ENCODE results near the gene NTM.

The NTM gene

GRCh38 chr11:131522851-131523250 lies 152.4 kb downstream of the NTM start:
- Histone ChIP-seq H3K27me3 (ENCODE audit: insufficient read depth, low read length, poor library complexity, severe bottlenecking) (no peaks in the 10 kb centered on the region), H4K20me1 (ENCODE audit: insufficient read depth, low read length, poor library complexity, severe bottlenecking) (no peaks in the 10 kb centered on the region), H2AFZ (ENCODE audit: low read length) (no peak overlapping the region), H3K4me1 (ENCODE audit: insufficient read depth, low read length, poor library complexity, severe bottlenecking) (no peaks in the 10 kb centered on the region), H3K36me3 (ENCODE audit: insufficient read depth, low read length) (no peaks in the 10 kb centered on the region), H3K9me3 (ENCODE audit: insufficient read depth, low read depth, low read length) (no peaks in the 10 kb centered on the region), H3K4me3 (ENCODE audit: low read length, poor library complexity, severe bottlenecking) (no peak overlapping the region), H3K79me2 (ENCODE audit: insufficient read depth, low read length) (no peaks in the 10 kb centered on the region), H3K4me2 (ENCODE audit: low read depth, low read length, poor library complexity, severe bottlenecking) (no peak overlapping the region), H3K9ac (ENCODE audit: low read depth, low read length, poor library complexity, severe bottlenecking) (no peak overlapping the region), H3F3A (ENCODE audit: low read depth) (no peaks in the 10 kb centered on the region), H3K9me2 (replicated peaks; ENCODE audit: low read depth, low read length) (no peaks in the 10 kb centered on the region)
- no peak for TF ChIP-seq EZH2phosphoT487 (IDR thresholded peaks at IDR 0.05; ENCODE audit: borderline replicate concordance)
- no peak for TF ChIP-seq CTCF (conservative IDR thresholded peaks at IDR 0.05; ENCODE audit: low read length)

GRCh38 chr11:131530407-131530806 lies 160.0 kb downstream of the NTM start:
- Histone ChIP-seq H3K9ac (ENCODE audit: low read depth, low read length, poor library complexity, severe bottlenecking) (no peak overlapping the region), H4K20me1 (ENCODE audit: insufficient read depth, low read length, poor library complexity, severe bottlenecking) (no peaks in the 10 kb centered on the region), H3K4me3 (ENCODE audit: low read length, poor library complexity, severe bottlenecking) (no peak overlapping the region), H3K4me1 (ENCODE audit: insufficient read depth, low read length, poor library complexity, severe bottlenecking) (no peaks in the 10 kb centered on the region), H2AFZ (ENCODE audit: low read length) (no peak overlapping the region), H3F3A (ENCODE audit: low read depth) (no peaks in the 10 kb centered on the region), H3K9me3 (ENCODE audit: insufficient read depth, low read depth, low read length) (no peaks in the 10 kb centered on the region), H3K27me3 (ENCODE audit: insufficient read depth, low read length, poor library complexity, severe bottlenecking) (no peaks in the 10 kb centered on the region), H3K79me2 (ENCODE audit: insufficient read depth, low read length) (no peaks in the 10 kb centered on the region), H3K9me2 (replicated peaks; ENCODE audit: low read depth, low read length) (no peaks in the 10 kb centered on the region), H3K36me3 (ENCODE audit: insufficient read depth, low read length) (no peaks in the 10 kb centered on the region), H3K4me2 (ENCODE audit: low read depth, low read length, poor library complexity, severe bottlenecking) (no peak overlapping the region)
- no peak for TF ChIP-seq EZH2phosphoT487 (IDR thresholded peaks at IDR 0.05; ENCODE audit: borderline replicate concordance)
- TF ChIP-seq CTCF (conservative IDR thresholded peaks at IDR 0.05; ENCODE audit: low read length), result no peak

DNA sequence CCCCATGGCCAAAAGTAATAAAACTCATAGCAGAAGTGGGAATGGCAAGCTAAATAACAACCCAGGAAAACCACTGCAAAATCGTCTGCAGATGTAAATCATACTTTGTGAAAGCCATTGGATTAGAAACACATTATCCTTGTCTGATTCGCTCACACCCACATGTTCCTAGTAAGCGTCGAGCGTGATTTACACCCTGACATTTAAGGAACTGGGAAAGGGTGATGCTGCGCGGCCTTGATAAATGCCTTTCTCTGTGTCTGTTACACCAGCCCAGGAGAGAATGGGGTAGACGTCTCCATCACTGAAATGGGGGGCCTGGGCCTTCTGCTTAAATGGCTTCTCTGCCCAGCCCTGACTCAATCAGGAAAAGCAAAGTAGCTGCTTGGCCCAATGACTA lies 162.7 kb downstream of the NTM start:
- Histone ChIP-seq H4K20me1 (ENCODE audit: insufficient read depth, low read length, poor library complexity, severe bottlenecking) (no peaks in the 10 kb centered on the region), H3K9me2 (replicated peaks; ENCODE audit: low read depth, low read length) (no peaks in the 10 kb centered on the region), H2AFZ (ENCODE audit: low read length) (no peak overlapping the region), H3K36me3 (ENCODE audit: insufficient read depth, low read length) (no peaks in the 10 kb centered on the region), H3K9me3 (ENCODE audit: insufficient read depth, low read depth, low read length) (no peaks in the 10 kb centered on the region), H3K4me1 (ENCODE audit: insufficient read depth, low read length, poor library complexity, severe bottlenecking) (no peaks in the 10 kb centered on the region), H3K79me2 (ENCODE audit: insufficient read depth, low read length) (no peaks in the 10 kb centered on the region), H3K4me3 (ENCODE audit: low read length, poor library complexity, severe bottlenecking) (no peak overlapping the region), H3F3A (ENCODE audit: low read depth) (no peaks in the 10 kb centered on the region), H3K27me3 (ENCODE audit: insufficient read depth, low read length, poor library complexity, severe bottlenecking) (no peaks in the 10 kb centered on the region), H3K4me2 (ENCODE audit: low read depth, low read length, poor library complexity, severe bottlenecking) (no peak overlapping the region), H3K9ac (ENCODE audit: low read depth, low read length, poor library complexity, severe bottlenecking) (no peak overlapping the region)
- no peak for TF ChIP-seq CTCF (conservative IDR thresholded peaks at IDR 0.05; ENCODE audit: low read length)
- TF ChIP-seq EZH2phosphoT487 (IDR thresholded peaks at IDR 0.05; ENCODE audit: borderline replicate concordance), result no peak

Measured in Loucy (cell line).